ENCODE data around the gene LYPD6B. TPM values are rescaled to one million over a fixed set of nuclear protein-coding genes. Genes with fewer than 3 reads are reported as not detected.
A peak's percentile ranks its signal among the peaks of the same experiment; 100 is the strongest.

Gene LYPD6B
- total and polyA plus RNA-seq, 2 donors from 2014 or later, result 9.4 to 17.6 TPM

- DNase-seq (peak in 3 of 5 donors; percentile 56 to 82 (median 76)), FAIRE-seq (no peak)
- Histone ChIP-seq H3K27ac (ENCODE audit: low read depth in 2 of 2, low read length in 2 of 2) (no peak overlapping the region), H3K9me3 (ENCODE audit: control insufficient read depth in 2 of 3, insufficient read depth in 1 of 3, low read length in 3 of 3) (no peaks in the 10 kb centered on the region), H3K9ac (ENCODE audit: low read length in 3 of 3) (no peak overlapping the region), H3K4me1 (ENCODE audit: control insufficient read depth in 2 of 3, insufficient read depth in 2 of 3, low read depth in 1 of 3, low read length in 3 of 3) (peaks cover 4 to 9% (median 5%) of the 10 kb centered on the region in 3 donors), H3K27me3 (ENCODE audit: control insufficient read depth, insufficient read depth, low read length) (no peaks in the 10 kb centered on the region), H3K4me3 (ENCODE audit: low read length in 3 of 3) (peak overlapping the region in 2 of 3 donors; percentile 14 to 17), H3K36me3 (ENCODE audit: control insufficient read depth in 2 of 3, insufficient read depth in 3 of 3, low read length in 3 of 3) (no peaks in the 10 kb centered on the region)
- intact Hi-C loops (cut with DNase I), result no loop called here
- TF ChIP-seq, protein P1, sequence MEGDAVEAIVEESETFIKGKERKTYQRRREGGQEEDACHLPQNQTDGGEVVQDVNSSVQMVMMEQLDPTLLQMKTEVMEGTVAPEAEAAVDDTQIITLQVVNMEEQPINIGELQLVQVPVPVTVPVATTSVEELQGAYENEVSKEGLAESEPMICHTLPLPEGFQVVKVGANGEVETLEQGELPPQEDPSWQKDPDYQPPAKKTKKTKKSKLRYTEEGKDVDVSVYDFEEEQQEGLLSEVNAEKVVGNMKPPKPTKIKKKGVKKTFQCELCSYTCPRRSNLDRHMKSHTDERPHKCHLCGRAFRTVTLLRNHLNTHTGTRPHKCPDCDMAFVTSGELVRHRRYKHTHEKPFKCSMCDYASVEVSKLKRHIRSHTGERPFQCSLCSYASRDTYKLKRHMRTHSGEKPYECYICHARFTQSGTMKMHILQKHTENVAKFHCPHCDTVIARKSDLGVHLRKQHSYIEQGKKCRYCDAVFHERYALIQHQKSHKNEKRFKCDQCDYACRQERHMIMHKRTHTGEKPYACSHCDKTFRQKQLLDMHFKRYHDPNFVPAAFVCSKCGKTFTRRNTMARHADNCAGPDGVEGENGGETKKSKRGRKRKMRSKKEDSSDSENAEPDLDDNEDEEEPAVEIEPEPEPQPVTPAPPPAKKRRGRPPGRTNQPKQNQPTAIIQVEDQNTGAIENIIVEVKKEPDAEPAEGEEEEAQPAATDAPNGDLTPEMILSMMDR (IDR thresholded peaks at IDR 0.05; ENCODE audit: borderline replicate concordance, extremely low read depth, insufficient read depth), result no peak
Measured at GRCh38 chr2:149075853-149076252, 37.4 kb downstream of the LYPD6B start.

- Histone ChIP-seq H3K4me1 (ENCODE audit: control insufficient read depth in 2 of 3, insufficient read depth in 2 of 3, low read depth in 1 of 3, low read length in 3 of 3) (peaks cover 4 to 11% (median 5%) of the 10 kb centered on the region in 3 donors), H3K27me3 (ENCODE audit: control insufficient read depth, insufficient read depth, low read length) (no peaks in the 10 kb centered on the region), H3K4me3 (ENCODE audit: low read length in 3 of 3) (no peak overlapping the region), H3K9ac (ENCODE audit: low read length in 3 of 3) (no peak overlapping the region), H3K36me3 (ENCODE audit: control insufficient read depth in 2 of 3, insufficient read depth in 3 of 3, low read length in 3 of 3) (no peaks in the 10 kb centered on the region), H3K27ac (ENCODE audit: low read depth in 2 of 2, low read length in 2 of 2) (no peak overlapping the region), H3K9me3 (ENCODE audit: control insufficient read depth in 2 of 3, insufficient read depth in 1 of 3, low read length in 3 of 3) (no peaks in the 10 kb centered on the region)
- FAIRE-seq (no peak), DNase-seq (peak; percentile 72 to 88 (median 81))
- intact Hi-C loops (cut with DNase I), result no loop called here
- TF ChIP-seq, protein P1 (IDR thresholded peaks at IDR 0.05; ENCODE audit: borderline replicate concordance, extremely low read depth, insufficient read depth), result no peak
Measured at GRCh38 chr2:149076863-149077412, 38.4 kb downstream of the LYPD6B start.

GRCh38 chr2:149077861-149078260 is 39.4 kb downstream of the LYPD6B start:
- H3K27me3 ChIP-seq (ENCODE audit: control insufficient read depth, insufficient read depth, low read length), result no peaks in the 10 kb centered on the region

More at GRCh38 chr2:149077861-149078260, 39.4 kb downstream of the LYPD6B start:
- H3K9ac ChIP-seq (ENCODE audit: low read length in 3 of 3), result no peak overlapping the region
- no peaks in the 10 kb centered on the region for H3K36me3 ChIP-seq (ENCODE audit: control insufficient read depth in 2 of 3, insufficient read depth in 3 of 3, low read length in 3 of 3)
- no peak overlapping the region for H3K4me3 ChIP-seq (ENCODE audit: low read length in 3 of 3)
- intact Hi-C loops (cut with DNase I), result no loop called here
- FAIRE-seq (no peak), DNase-seq (no peak)
- no peaks in the 10 kb centered on the region for H3K9me3 ChIP-seq (ENCODE audit: control insufficient read depth in 2 of 3, insufficient read depth in 1 of 3, low read length in 3 of 3)
- TF ChIP-seq, protein P1 (IDR thresholded peaks at IDR 0.05; ENCODE audit: borderline replicate concordance, extremely low read depth, insufficient read depth), result no peak
- peaks cover 4 to 15% (median 5%) of the 10 kb centered on the region in 3 donors for H3K4me1 ChIP-seq (ENCODE audit: control insufficient read depth in 2 of 3, insufficient read depth in 2 of 3, low read depth in 1 of 3, low read length in 3 of 3)
- H3K27ac ChIP-seq (ENCODE audit: low read depth in 2 of 2, low read length in 2 of 2), result no peak overlapping the region

Measured in kidney (tissue), 14 donors.